ENCODE measurements around the gene CDKN2C. TPM values are rescaled to one million over a fixed set of nuclear protein-coding genes. Genes with fewer than 3 reads are reported as not detected.

Gene CDKN2C
- total and polyA plus RNA-seq, 2 donors (not counting 3 experiments of a cell fraction or from before 2014, with no cell fraction given) = 12.8 to 19.8 TPM

DNA sequence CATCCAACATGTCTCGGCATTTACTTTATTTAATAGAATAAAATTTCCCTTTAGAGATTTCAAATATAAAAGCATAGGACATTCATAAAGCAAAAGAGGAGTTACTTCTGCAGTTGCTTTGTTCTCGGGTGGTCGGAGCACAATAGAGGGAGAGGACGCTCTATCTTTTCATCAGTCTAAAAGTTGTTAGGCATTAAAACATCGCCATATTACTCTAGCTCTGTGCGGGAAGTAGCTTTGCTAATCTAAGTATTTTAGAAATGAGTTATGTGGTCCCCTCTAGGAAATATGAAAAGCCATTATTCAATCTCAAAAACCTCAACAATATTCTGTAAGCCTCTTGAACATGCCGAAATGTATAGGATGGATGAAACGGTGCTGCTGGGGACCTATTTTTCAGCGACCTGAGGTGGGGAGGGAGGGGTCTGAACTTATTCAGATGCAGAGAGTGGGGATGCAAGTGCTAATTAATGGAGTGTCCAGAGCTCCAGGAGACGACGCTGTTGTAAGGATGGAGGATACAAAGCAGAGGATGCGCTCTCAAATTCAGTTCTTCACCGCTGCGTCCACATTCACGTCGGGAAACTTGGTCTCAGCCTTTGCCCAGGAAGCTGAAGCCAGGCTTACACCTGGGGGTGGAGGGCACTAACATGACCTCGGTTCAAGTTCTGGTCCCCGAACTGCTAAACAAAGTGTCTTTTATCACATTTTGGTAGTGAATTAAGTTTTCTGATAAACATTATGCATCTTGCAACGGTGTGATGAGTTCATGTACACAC lies 6.3 kb downstream of the CDKN2C start:
- FAIRE-seq (no peak), DNase-seq (ENCODE audit: low read depth, low spot score) (no peak)
- Histone ChIP-seq H3K4me1 (ENCODE audit: control insufficient read depth, extremely low read depth, insufficient read depth, low read length) (peaks cover 23% of the 10 kb centered on the region), H4K20me1 (replicated peaks; ENCODE audit: control insufficient read depth, extremely low read depth, insufficient read depth, low read length) (no peaks in the 10 kb centered on the region), H3K4me3 (replicated peaks in 1 of 3; ENCODE audit: insufficient read depth in 1 of 3, low read depth in 1 of 3, low read length in 3 of 3) (peak overlapping the region; percentile 72 to 90 (median 89)), H3K4me2 (ENCODE audit: insufficient read depth, low read length) (peak overlapping the region; percentile 76), H3K9ac (replicated peaks; ENCODE audit: extremely low read depth, insufficient read depth, low read length) (peak overlapping the region; percentile 83), H3K9me1 (replicated peaks; ENCODE audit: control insufficient read depth, extremely low read depth, insufficient read depth, low read length) (no peaks in the 10 kb centered on the region), H2AFZ (ENCODE audit: low read depth, low read length) (peak overlapping the region; percentile 96), H3K27ac (ENCODE audit: insufficient read depth, low read depth, low read length) (no peak overlapping the region), H3K36me3 (ENCODE audit: control insufficient read depth in 2 of 2, extremely low read depth in 1 of 2, insufficient read depth in 2 of 2, low read length in 2 of 2) (no peaks in the 10 kb centered on the region), H3K9me3 (replicated peaks; ENCODE audit: control insufficient read depth, insufficient read depth, low read length) (no peaks in the 10 kb centered on the region), H3K79me2 (ENCODE audit: control insufficient read depth, insufficient read depth, low read length) (peaks cover 9% of the 10 kb centered on the region), H3K27me3 (ENCODE audit: control insufficient read depth in 2 of 2, insufficient read depth in 2 of 2, low read length in 2 of 2) (no peaks in the 10 kb centered on the region)
- BruUV-seq (replicated peaks) = no TSS peak
- dilution Hi-C loops (cut with MboI; ENCODE audit: extremely low pct_ligation_motif_present, low sequenced_read_pairs) = no loop called here
- intact Hi-C loops (cut with micrococcal nuclease) = loop anchor here (5.0 kb wide), 1 partner anchor 549 kb away; no protein-coding TSS in a partner anchor
- POLR2A ChIA-PET = no interaction called here
- CTCF ChIA-PET = interaction anchor here (1.7 to 3.7 kb wide), 3 partner anchors 7 to 202 kb away, joined by 7 to 26 read pairs (median 16); partner anchors contain the start of gene CDKN2C
- no peak for TF ChIP-seq JUN (IDR thresholded peaks at IDR 0.05; ENCODE audit: borderline replicate concordance, insufficient read depth, insufficient read length, low read depth)
- no peak for TF ChIP-seq POLR2AphosphoS5 (IDR thresholded peaks at IDR 0.05; ENCODE audit: insufficient read depth, low read depth, low read length)
- TF ChIP-seq POLR2A (IDR thresholded peaks at IDR 0.05; ENCODE audit: low read depth, low read length) = no peak
- TF ChIP-seq, protein P1, sequence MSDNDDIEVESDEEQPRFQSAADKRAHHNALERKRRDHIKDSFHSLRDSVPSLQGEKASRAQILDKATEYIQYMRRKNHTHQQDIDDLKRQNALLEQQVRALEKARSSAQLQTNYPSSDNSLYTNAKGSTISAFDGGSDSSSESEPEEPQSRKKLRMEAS (IDR thresholded peaks at IDR 0.05; ENCODE audit: insufficient read depth, insufficient read length) = no peak
- TF ChIP-seq GATA2 (IDR thresholded peaks at IDR 0.05; ENCODE audit: insufficient read depth, insufficient read length, low read depth, low read length) = no peak
- no peak for TF ChIP-seq EZH2 (IDR thresholded peaks at IDR 0.05; ENCODE audit: borderline replicate concordance, low read depth, low read length, severe bottlenecking)
- no peak for TF ChIP-seq MYC (IDR thresholded peaks at IDR 0.05; ENCODE audit: low read depth, low read length)
- TF ChIP-seq, protein P2, sequence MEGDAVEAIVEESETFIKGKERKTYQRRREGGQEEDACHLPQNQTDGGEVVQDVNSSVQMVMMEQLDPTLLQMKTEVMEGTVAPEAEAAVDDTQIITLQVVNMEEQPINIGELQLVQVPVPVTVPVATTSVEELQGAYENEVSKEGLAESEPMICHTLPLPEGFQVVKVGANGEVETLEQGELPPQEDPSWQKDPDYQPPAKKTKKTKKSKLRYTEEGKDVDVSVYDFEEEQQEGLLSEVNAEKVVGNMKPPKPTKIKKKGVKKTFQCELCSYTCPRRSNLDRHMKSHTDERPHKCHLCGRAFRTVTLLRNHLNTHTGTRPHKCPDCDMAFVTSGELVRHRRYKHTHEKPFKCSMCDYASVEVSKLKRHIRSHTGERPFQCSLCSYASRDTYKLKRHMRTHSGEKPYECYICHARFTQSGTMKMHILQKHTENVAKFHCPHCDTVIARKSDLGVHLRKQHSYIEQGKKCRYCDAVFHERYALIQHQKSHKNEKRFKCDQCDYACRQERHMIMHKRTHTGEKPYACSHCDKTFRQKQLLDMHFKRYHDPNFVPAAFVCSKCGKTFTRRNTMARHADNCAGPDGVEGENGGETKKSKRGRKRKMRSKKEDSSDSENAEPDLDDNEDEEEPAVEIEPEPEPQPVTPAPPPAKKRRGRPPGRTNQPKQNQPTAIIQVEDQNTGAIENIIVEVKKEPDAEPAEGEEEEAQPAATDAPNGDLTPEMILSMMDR (IDR thresholded peaks at IDR 0.05; ENCODE audit: extremely low read depth in 1 of 2, insufficient read depth in 1 of 2, low read depth in 1 of 2, low read length in 2 of 2) = no peak
- no peak for TF ChIP-seq FOS (IDR thresholded peaks at IDR 0.05; ENCODE audit: borderline replicate concordance, insufficient read depth, low read length)
